CD4-positive, alpha-beta memory T cell (primary cell): ENCODE data around the gene ERVMER34-1. TPM values are rescaled to one million over a fixed set of nuclear protein-coding genes. Genes with fewer than 3 reads are reported as not detected.

ENCODE experiments used
- CTCF ChIA-PET: fragments of 350-600 bp; sonication (Branson Sonifier 250); formaldehyde crosslinking; loops from one replicate; lab custom pipeline; 2021; ENCODE audit warnings: inconsistent platforms; ENCODE audit not compliant: partially characterized antibody; lab: Charles Lee
- POLR2A ChIA-PET: fragments of 350-600 bp; sonication (Branson Sonifier 250); formaldehyde crosslinking; loops from one replicate; lab custom pipeline; 2021; ENCODE audit not compliant: partially characterized antibody; lab: Charles Lee
- DNase-seq, 5 donors: peaks; one replicate each; pipeline versions ENCODE4 v3.0.0 to v3.0.0-alpha.2; 2020 to 2022; ENCODE audit warnings: mixed read lengths in 1 of 5
- H3K27ac ChIP-seq: one replicate; pipeline ENCODE4 v1.7.0; 2013; ENCODE audit warnings: low read depth, low read length
- H3K27me3 ChIP-seq: 2 replicates; pipeline ENCODE4 v1.7.0; 2013; ENCODE audit warnings: mild to moderate bottlenecking, low read length, moderate library complexity; ENCODE audit not compliant: insufficient read depth
- H3K36me3 ChIP-seq: 2 replicates; pipeline ENCODE4 v1.7.0; 2013; ENCODE audit warnings: mild to moderate bottlenecking, low read length, moderate library complexity; ENCODE audit not compliant: insufficient read depth
- H3K4me1 ChIP-seq: 2 replicates; pipeline ENCODE4 v1.7.0; 2013; ENCODE audit warnings: mild to moderate bottlenecking, low read length, moderate library complexity; ENCODE audit not compliant: insufficient read depth
- H3K4me3 ChIP-seq, 2 donors: one replicate each; pipeline ENCODE4 v1.7.0; 2013; ENCODE audit warnings: low read length in 2 of 2, mild to moderate bottlenecking in 1 of 2
- H3K9me3 ChIP-seq, 2 donors: one replicate each; pipeline ENCODE4 v1.7.0; 2013; ENCODE audit warnings: low read length in 2 of 2, control low read depth in 1 of 2; ENCODE audit not compliant: control insufficient read depth in 1 of 2
- H3K27ac Mint-ChIP-seq, 7 donors: one replicate each; pipeline ENCODE4 v1.8.0; 2020 to 2021; ENCODE audit warnings: mixed read lengths in 7 of 7, mild to moderate bottlenecking in 6 of 7, inconsistent platforms in 3 of 7, moderate library complexity in 3 of 7
- H3K27me3 Mint-ChIP-seq, 2 donors: one replicate each; pipeline ENCODE4 v1.8.0; 2020 to 2021; ENCODE audit warnings: mixed read lengths in 2 of 2
- H3K36me3 Mint-ChIP-seq, 2 donors: one replicate each; pipeline ENCODE4 v1.8.0; 2020 to 2021; ENCODE audit warnings: mixed read lengths in 2 of 2, inconsistent platforms in 1 of 2, mild to moderate bottlenecking in 1 of 2
- H3K4me1 Mint-ChIP-seq, 4 donors: one replicate each; pipeline ENCODE4 v1.8.0; 2020 to 2021; ENCODE audit warnings: mixed read lengths in 4 of 4, mild to moderate bottlenecking in 1 of 4
- H3K4me3 Mint-ChIP-seq, 8 donors: one replicate each; pipeline ENCODE4 v1.8.0; 2020 to 2021; ENCODE audit warnings: mixed read lengths in 8 of 8, mild to moderate bottlenecking in 7 of 8, moderate library complexity in 6 of 8, inconsistent platforms in 3 of 8
- H3K9me3 Mint-ChIP-seq, 8 donors: one replicate each; pipeline ENCODE4 v1.8.0; 2020 to 2021; ENCODE audit warnings: mixed read lengths in 8 of 8, mild to moderate bottlenecking in 5 of 8, inconsistent platforms in 3 of 8, moderate library complexity in 1 of 8
- intact Hi-C: fragments of 100-400 bp; cut with micrococcal nuclease; formaldehyde crosslinking; loops from one replicate; pipeline ENCODE4 v1.15.1; 2023
- polyA plus RNA-seq, 2 donors: library from polyadenylated mRNA; unstranded; fragments of 300-500 nt; fragmentation: Illumina TruSeq; gene quantifications; one replicate each; pipeline ENCODE4 v1.2.3, GENCODE V29; 2021
- total RNA-seq, 2 experiments: library from RNA; stranded (reverse); gene quantifications; one replicate each; pipeline ENCODE4 v1.2.3, GENCODE V29; 2021

The ERVMER34-1 gene
- total and polyA plus RNA-seq, 4 experiments from 2014 or later = not detected

DNA sequence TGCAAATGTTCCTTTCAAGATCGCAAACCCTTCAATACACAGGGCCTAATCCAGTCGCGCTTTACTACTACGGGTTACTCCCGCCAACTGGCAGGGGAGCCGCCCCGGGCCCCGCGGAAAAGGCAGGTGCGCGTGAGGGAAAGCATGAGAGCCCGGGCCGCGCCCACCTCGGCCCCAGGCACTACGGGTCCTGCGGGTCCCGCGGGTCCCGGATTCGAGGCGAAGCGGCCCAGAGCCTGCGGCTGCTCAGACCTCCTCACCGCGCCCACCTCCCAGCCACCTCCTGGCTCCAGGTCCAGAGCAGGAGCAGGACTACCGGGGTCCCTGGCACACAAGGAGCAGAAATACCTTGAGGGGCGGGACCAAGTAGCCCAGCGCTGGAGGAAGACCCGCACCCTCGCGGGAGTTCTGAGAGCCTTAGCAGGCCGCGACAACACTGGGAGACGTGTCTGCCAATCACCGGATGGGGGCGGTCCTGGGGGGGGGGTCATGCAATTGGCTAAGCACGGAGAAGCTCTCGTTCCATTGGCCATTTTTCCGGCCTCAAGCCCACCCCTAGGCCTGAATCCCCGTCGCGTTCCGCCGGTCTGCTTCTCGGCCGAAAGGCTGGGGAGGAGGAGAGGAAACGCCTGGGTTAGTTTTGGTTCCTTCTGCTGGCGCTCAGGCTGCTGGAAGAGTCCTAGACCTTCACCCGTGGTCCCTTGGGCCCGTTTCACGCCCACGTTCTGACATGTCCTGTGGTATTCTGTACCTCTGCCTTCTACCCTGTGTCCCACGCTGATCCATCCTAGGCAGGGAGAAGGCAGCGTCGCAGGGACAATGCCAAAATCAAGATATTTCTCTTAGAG, 29.0 kb downstream of the ERVMER34-1 start:
- H3K27ac Mint-ChIP-seq = peak overlapping the region; percentile 81 to 94 (median 93)
- H3K27me3 Mint-ChIP-seq = no peaks in the 10 kb centered on the region
- peaks cover 4 to 5% of the 10 kb centered on the region in 2 donors for H3K36me3 Mint-ChIP-seq
- ChIA-PET POLR2A (interaction anchor here (1.0 to 3.7 kb wide), 8 partner anchors 10 to 1341 kb away, joined by 3 to 172 read pairs (median 6); partner anchors contain the start of genes DCUN1D4 and USP46), CTCF (interaction anchor here (0.8 to 1.6 kb wide), 2 partner anchors 10 to 1512 kb away, joined by 3 to 15 read pairs; no protein-coding TSS in a partner anchor)
- H3K4me1 Mint-ChIP-seq = peaks cover 9 to 12% (median 11%) of the 10 kb centered on the region in 4 donors
- no peaks in the 10 kb centered on the region for H3K36me3 ChIP-seq
- peak overlapping the region; percentile 64 to 90 (median 87) for H3K4me3 Mint-ChIP-seq
- H3K4me1 ChIP-seq = peaks cover 9% of the 10 kb centered on the region
- H3K9me3 ChIP-seq = no peaks in the 10 kb centered on the region
- peak; percentile 84 to 93 (median 86) for DNase-seq
- peak overlapping the region; percentile 79 for H3K27ac ChIP-seq
- no peaks in the 10 kb centered on the region for H3K9me3 Mint-ChIP-seq
- H3K4me3 ChIP-seq = peak overlapping the region; percentile 84 to 91
- H3K27me3 ChIP-seq = no peaks in the 10 kb centered on the region
- intact Hi-C loops = loop anchor here (1.0 to 2.0 kb wide), 3 partner anchors 10 to 878 kb away; partner anchors contain the start of gene USP46

GRCh38 chr4:52718123-52718522, 33.1 kb downstream of the ERVMER34-1 start:
- CTCF ChIA-PET = interaction anchor here (1.6 kb wide), 1 partner anchor 10 kb away, joined by 4 read pairs; no protein-coding TSS in a partner anchor
- peak overlapping the region in 3 of 7 donors; percentile 3 to 77 (median 42) for H3K27ac Mint-ChIP-seq

DNA sequence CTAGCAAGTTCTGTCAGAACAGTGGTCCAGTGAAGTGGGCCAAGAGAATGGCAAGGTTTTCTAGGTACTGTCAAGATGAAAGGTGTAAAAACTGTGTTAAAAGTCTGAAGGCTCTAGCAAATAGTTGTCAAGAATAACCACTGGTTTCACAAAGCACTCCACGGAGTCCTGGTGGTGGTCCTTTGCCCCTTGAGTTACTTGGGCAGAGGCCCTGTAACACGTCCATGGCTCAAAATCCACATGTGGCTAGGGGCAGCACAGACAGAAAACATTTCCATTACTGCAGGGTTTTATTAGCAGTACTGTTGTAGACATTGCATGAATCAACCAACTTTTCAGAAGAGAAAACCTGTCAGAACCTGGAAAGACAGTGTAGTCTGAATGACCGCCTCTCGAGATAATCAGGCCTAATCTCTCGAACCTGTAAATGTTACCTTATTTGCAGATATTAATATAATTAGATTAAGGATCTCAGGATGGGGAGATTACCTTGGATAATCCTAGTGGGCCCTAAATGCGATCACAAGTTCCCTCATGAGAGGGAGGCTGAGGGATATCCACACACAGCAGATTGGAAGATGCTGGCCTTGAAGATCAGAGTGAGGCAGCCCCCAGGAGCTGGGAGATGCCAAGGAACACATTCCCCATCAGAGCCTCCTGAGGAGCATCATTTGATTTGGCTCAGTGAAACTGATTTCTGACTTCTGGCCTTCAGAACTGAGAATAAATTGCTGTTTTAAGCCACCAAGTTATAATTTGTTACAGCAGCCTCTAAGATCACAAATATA, 34.7 kb downstream of the ERVMER34-1 start:
- H3K27ac Mint-ChIP-seq = peak overlapping the region in 4 of 7 donors; percentile 17 to 98 (median 34)
- DNase-seq = no peak
- CTCF ChIA-PET = no interaction called here
- peaks cover 32 to 42% (median 40%) of the 10 kb centered on the region in 4 donors for H3K4me1 Mint-ChIP-seq
- no peaks in the 10 kb centered on the region for H3K27me3 ChIP-seq
- H3K36me3 ChIP-seq = peaks cover 16% of the 10 kb centered on the region
- POLR2A ChIA-PET = no interaction called here
- no peaks in the 10 kb centered on the region for H3K9me3 ChIP-seq
- no peak overlapping the region for H3K4me3 Mint-ChIP-seq
- H3K9me3 Mint-ChIP-seq = peaks cover 0 to 2% (median 0%) of the 10 kb centered on the region in 8 donors
- intact Hi-C loops = no loop called here
- H3K4me3 ChIP-seq = no peak overlapping the region
- peaks cover 22 to 42% of the 10 kb centered on the region in 2 donors for H3K36me3 Mint-ChIP-seq
- peaks cover 39% of the 10 kb centered on the region for H3K4me1 ChIP-seq
- H3K27me3 Mint-ChIP-seq = no peaks in the 10 kb centered on the region
- no peak overlapping the region for H3K27ac ChIP-seq

More at GRCh38 chr4:52718123-52718522, 33.1 kb downstream of the ERVMER34-1 start:
- no peaks in the 10 kb centered on the region for H3K9me3 ChIP-seq
- no peaks in the 10 kb centered on the region for H3K27me3 Mint-ChIP-seq
- H3K4me1 ChIP-seq = peaks cover 39% of the 10 kb centered on the region
- no peak overlapping the region for H3K27ac ChIP-seq
- peaks cover 16% of the 10 kb centered on the region for H3K36me3 ChIP-seq
- intact Hi-C loops = no loop called here
- peaks cover 0 to 2% (median 0%) of the 10 kb centered on the region in 8 donors for H3K9me3 Mint-ChIP-seq
- no peak overlapping the region for H3K4me3 Mint-ChIP-seq
- H3K36me3 Mint-ChIP-seq = peaks cover 22 to 37% of the 10 kb centered on the region in 2 donors
- no peak for DNase-seq
- POLR2A ChIA-PET = no interaction called here
- peaks cover 36 to 41% (median 38%) of the 10 kb centered on the region in 4 donors for H3K4me1 Mint-ChIP-seq
- no peak overlapping the region for H3K4me3 ChIP-seq
- H3K27me3 ChIP-seq = no peaks in the 10 kb centered on the region

DNA sequence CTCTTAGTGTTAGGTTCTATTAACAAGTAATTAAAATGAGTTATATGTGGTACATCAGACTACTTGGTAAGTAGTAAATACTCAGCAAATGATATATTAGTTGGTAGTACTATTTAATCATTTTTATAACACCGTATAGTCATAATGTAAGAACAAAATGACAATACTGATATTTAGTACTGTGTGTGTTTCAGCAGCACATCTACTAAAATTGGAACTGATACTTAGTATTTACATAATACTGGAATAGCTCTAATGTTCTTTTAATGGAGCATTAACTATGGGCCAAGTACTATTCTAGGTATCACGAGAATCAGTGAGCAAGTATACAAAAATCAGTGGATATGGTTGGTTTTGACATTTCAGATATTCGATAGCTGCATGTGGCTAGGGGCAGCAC, 35.3 kb downstream of the ERVMER34-1 start:
- Histone ChIP-seq H3K4me1 (peaks cover 41% of the 10 kb centered on the region), H3K27ac (no peak overlapping the region), H3K9me3 (no peaks in the 10 kb centered on the region), H3K4me3 (no peak overlapping the region), H3K36me3 (peaks cover 16% of the 10 kb centered on the region), H3K27me3 (no peaks in the 10 kb centered on the region)
- CTCF ChIA-PET = no interaction called here
- H3K9me3 Mint-ChIP-seq = peaks cover 0 to 2% (median 0%) of the 10 kb centered on the region in 8 donors
- H3K36me3 Mint-ChIP-seq = peaks cover 22 to 42% of the 10 kb centered on the region in 2 donors
- intact Hi-C loops = no loop called here
- POLR2A ChIA-PET = no interaction called here
- DNase-seq = no peak
- peak overlapping the region in 1 of 8 donors; percentile 53 for H3K4me3 Mint-ChIP-seq
- H3K27me3 Mint-ChIP-seq = no peaks in the 10 kb centered on the region
- H3K27ac Mint-ChIP-seq = peak overlapping the region in 2 of 7 donors; percentile 78 to 98
- peaks cover 35 to 47% (median 44%) of the 10 kb centered on the region in 4 donors for H3K4me1 Mint-ChIP-seq

GRCh38 chr4:52715255-52715897, 35.8 kb downstream of the ERVMER34-1 start:
- Histone ChIP-seq H3K36me3 (peaks cover 16% of the 10 kb centered on the region), H3K9me3 (no peaks in the 10 kb centered on the region), H3K27ac (no peak overlapping the region), H3K27me3 (no peaks in the 10 kb centered on the region), H3K4me1 (peaks cover 41% of the 10 kb centered on the region), H3K4me3 (no peak overlapping the region)
- POLR2A ChIA-PET = no interaction called here
- no peaks in the 10 kb centered on the region for H3K27me3 Mint-ChIP-seq
- peak overlapping the region in 4 of 8 donors; percentile 7 to 60 (median 46) for H3K4me3 Mint-ChIP-seq
- DNase-seq = no peak
- peak overlapping the region in 6 of 7 donors; percentile 44 to 98 (median 78) for H3K27ac Mint-ChIP-seq
- CTCF ChIA-PET = no interaction called here
- H3K9me3 Mint-ChIP-seq = peaks cover 0 to 2% (median 0%) of the 10 kb centered on the region in 8 donors
- peaks cover 35 to 52% (median 47%) of the 10 kb centered on the region in 4 donors for H3K4me1 Mint-ChIP-seq
- peaks cover 22 to 42% of the 10 kb centered on the region in 2 donors for H3K36me3 Mint-ChIP-seq
- intact Hi-C loops = no loop called here

- peaks cover 0 to 2% (median 0%) of the 10 kb centered on the region in 8 donors for H3K9me3 Mint-ChIP-seq
- CTCF ChIA-PET = no interaction called here
- Histone ChIP-seq H3K27me3 (no peaks in the 10 kb centered on the region), H3K4me1 (peaks cover 41% of the 10 kb centered on the region), H3K27ac (no peak overlapping the region), H3K36me3 (peaks cover 16% of the 10 kb centered on the region), H3K9me3 (no peaks in the 10 kb centered on the region), H3K4me3 (no peak overlapping the region)
- H3K27me3 Mint-ChIP-seq = no peaks in the 10 kb centered on the region
- peak overlapping the region; percentile 48 to 99 (median 70) for H3K27ac Mint-ChIP-seq
- no peak for DNase-seq
- intact Hi-C loops = loop anchor here (5.0 kb wide), 2 partner anchors 663 to 677 kb away; partner anchors contain the start of genes FIP1L1 and SGCB
- H3K36me3 Mint-ChIP-seq = peaks cover 22 to 39% of the 10 kb centered on the region in 2 donors
- peak overlapping the region in 7 of 8 donors; percentile 58 to 95 (median 91) for H3K4me3 Mint-ChIP-seq
- POLR2A ChIA-PET = no interaction called here
- H3K4me1 Mint-ChIP-seq = peaks cover 35 to 52% (median 47%) of the 10 kb centered on the region in 4 donors
Measured at GRCh38 chr4:52714597-52715254, 36.5 kb downstream of the ERVMER34-1 start.
